T-cell (primary cell): ENCODE measurements around the gene RBM28. TPM values are rescaled to one million over a fixed set of nuclear protein-coding genes. Genes with fewer than 3 reads are reported as not detected.

Source experiments
- ATAC-seq, 4 experiments: fragments of 200-7000 bp in 3 of 4; fragments of 150-1000 bp in 1 of 4; cut with Tn5 transposase; replicated peaks in 1 of 4; 1 replicate in 3 of 4; 2 replicates in 1 of 4; pipeline ENCODE4 v1.10.0; 2021; ENCODE audit warnings: moderate library complexity in 3 of 4, mild to moderate bottlenecking in 2 of 4, moderate number of reproducible peaks in 1 of 4
- CTCF ChIA-PET, 2 donors: fragments of 300-600 bp; sonication (Branson Sonifier 250); formaldehyde crosslinking; loops; one replicate each; lab custom pipeline; 2022; ENCODE audit warnings: antibody characterized with exemption in 2 of 2; lab: Charles Lee
- POLR2A ChIA-PET, 2 donors: fragments of 300-600 bp; sonication (Branson Sonifier 250); formaldehyde crosslinking; loops; one replicate each; lab custom pipeline; 2022; ENCODE audit warnings: antibody characterized with exemption in 2 of 2; lab: Charles Lee
- DNase-seq, 35 experiments: peaks; one replicate each; pipeline versions ENCODE4 v3.0.0 to v3.0.0-alpha.2; 2013 to 2023
- H3K27ac ChIP-seq: one replicate; pipeline ENCODE4 v1.5.1; 2013; ENCODE audit warnings: low read length
- H3K27me3 ChIP-seq, 2 experiments: replicated peaks in 1 of 2; 1 replicate in 1 of 2; 2 replicates in 1 of 2; pipeline versions ENCODE4 v1.6.1 to v1.7.0; 2013; ENCODE audit warnings: low read length in 1 of 2, mixed read lengths in 1 of 2; ENCODE audit not compliant: control insufficient read depth in 2 of 2, insufficient read depth in 2 of 2; ENCODE audit errors: extremely low read depth in 1 of 2
- H3K36me3 ChIP-seq, 2 donors: 1 replicate in 1 of 2; 2 replicates in 1 of 2; pipeline versions ENCODE4 v1.6.1 to v1.7.0; 2013; ENCODE audit warnings: low read length in 1 of 2; ENCODE audit not compliant: control insufficient read depth in 2 of 2, insufficient read depth in 1 of 2; ENCODE audit errors: extremely low read depth in 1 of 2
- H3K4me1 ChIP-seq, 2 experiments: 1 replicate in 1 of 2; 2 replicates in 1 of 2; pipeline versions ENCODE4 v1.6.1 to v1.7.0; 2013; ENCODE audit warnings: low read length in 2 of 2, mixed read lengths in 1 of 2; ENCODE audit not compliant: insufficient read depth in 2 of 2, control insufficient read depth in 1 of 2; ENCODE audit errors: extremely low read depth in 1 of 2
- H3K4me3 ChIP-seq, 2 donors: 1 replicate in 1 of 2; 2 replicates in 1 of 2; pipeline versions ENCODE4 v1.5.1 to v1.7.0; 2013; ENCODE audit warnings: mild to moderate bottlenecking in 2 of 2, low read length in 1 of 2, moderate library complexity in 1 of 2; ENCODE audit not compliant: control insufficient read depth in 1 of 2; ENCODE audit errors: extremely low read depth in 1 of 2
- H3K9me3 ChIP-seq: 2 replicates; pipeline ENCODE4 v1.7.0; 2013
- H3K27ac Mint-ChIP-seq, 2 donors: one replicate each; pipeline ENCODE4 v1.8.0; 2020 to 2021; ENCODE audit warnings: mild to moderate bottlenecking in 2 of 2, mixed read lengths in 2 of 2
- H3K27me3 Mint-ChIP-seq, 2 donors: one replicate each; pipeline ENCODE4 v1.8.0; 2021 to 2022; ENCODE audit warnings: mixed read lengths in 2 of 2
- H3K36me3 Mint-ChIP-seq: one replicate; pipeline ENCODE4 v1.8.0; 2021; ENCODE audit warnings: mixed read lengths
- H3K4me1 Mint-ChIP-seq, 3 donors: one replicate each; pipeline ENCODE4 v1.8.0; 2020 to 2022; ENCODE audit warnings: mixed read lengths in 3 of 3, mild to moderate bottlenecking in 1 of 3
- H3K4me3 Mint-ChIP-seq, 3 donors: one replicate each; pipeline ENCODE4 v1.8.0; 2020 to 2022; ENCODE audit warnings: mild to moderate bottlenecking in 3 of 3, mixed read lengths in 3 of 3, moderate library complexity in 3 of 3
- H3K9me3 Mint-ChIP-seq, 3 donors: one replicate each; pipeline ENCODE4 v1.8.0; 2020 to 2022; ENCODE audit warnings: mixed read lengths in 3 of 3
- WGBS: methylation state at CpG from one replicate; pipeline ENCODE4 v1.1.5; 2013; ENCODE audit warnings: missing lambda C conversion rate; ENCODE audit not compliant: insufficient coverage; 5-methylcytosine and 5-hydroxymethylcytosine counted together
- total RNA-seq, 35 experiments: library from RNA in 6 of 35; stranded (reverse) in 6 of 35; fragments of 120-200 nt in 1 of 35; gene quantifications; one replicate each; pipeline versions ENCODE4 v1.2.1 to v1.2.4 and lab custom pipeline; 2013 to 2026

RBM28 gene
- total RNA-seq, 5 donors from 2014 or later (not counting 1 experiment from before 2014, with no cell fraction given) = 27.3 to 54.3 (median 41.9) TPM

- H3K36me3 Mint-ChIP-seq = no peaks in the 10 kb centered on the region
- H3K27me3 Mint-ChIP-seq = peaks cover 0 to 5% of the 10 kb centered on the region in 2 donors
- peaks cover 0 to 11% of the 10 kb centered on the region in 2 experiments for H3K4me1 ChIP-seq
- H3K27ac ChIP-seq = no peak overlapping the region
- peaks cover 0 to 22% of the 10 kb centered on the region in 2 experiments for H3K27me3 ChIP-seq
- no peak overlapping the region for H3K27ac Mint-ChIP-seq
- H3K4me1 Mint-ChIP-seq = peaks cover 0 to 6% (median 0%) of the 10 kb centered on the region in 3 donors
- ChIA-PET CTCF (interaction anchor here in 1 of 2 donors (0.5 kb wide), 1 partner anchor 16 kb away, joined by 4 read pairs; no protein-coding TSS in a partner anchor), POLR2A (no interaction called here)
- H3K9me3 Mint-ChIP-seq = no peaks in the 10 kb centered on the region
- H3K36me3 ChIP-seq = no peaks in the 10 kb centered on the region
- H3K4me3 Mint-ChIP-seq = no peak overlapping the region
- no peaks in the 10 kb centered on the region for H3K9me3 ChIP-seq
- 82% methylated on average over 1 of the region's 3 CpGs for WGBS
- no peak for DNase-seq
- no peak overlapping the region for H3K4me3 ChIP-seq
- ATAC-seq = no peak
These were observed 40.1 kb upstream of the RBM28 start for GRCh38 chr7:128383776-128384175.

GRCh38 chr7:128381161-128381821 lies 37.6 kb upstream of the RBM28 start:
- no peaks in the 10 kb centered on the region for H3K9me3 ChIP-seq
- ATAC-seq = no peak
- no peaks in the 10 kb centered on the region for H3K27me3 Mint-ChIP-seq
- CTCF ChIA-PET = interaction anchor here (0.7 to 1.2 kb wide), 2 partner anchors 12 to 80 kb away, joined by 3 read pairs; no protein-coding TSS in a partner anchor
- no peaks in the 10 kb centered on the region for H3K9me3 Mint-ChIP-seq
- H3K4me3 ChIP-seq = no peak overlapping the region
- H3K27ac Mint-ChIP-seq = no peak overlapping the region
- H3K4me3 Mint-ChIP-seq = no peak overlapping the region
- H3K4me1 Mint-ChIP-seq = no peaks in the 10 kb centered on the region
- H3K27me3 ChIP-seq = peaks cover 0 to 10% of the 10 kb centered on the region in 2 experiments
- no peak overlapping the region for H3K27ac ChIP-seq
- DNase-seq = peak in 8 of 35 experiments; percentile 16 to 54 (median 19)
- POLR2A ChIA-PET = interaction anchor here in 1 of 2 donors (0.5 kb wide), 1 partner anchor 87 kb away, joined by 3 read pairs; no protein-coding TSS in a partner anchor
- WGBS = 90% methylated on average over 6 of the region's 19 CpGs
- H3K36me3 Mint-ChIP-seq = no peaks in the 10 kb centered on the region
- H3K36me3 ChIP-seq = no peaks in the 10 kb centered on the region
- peaks cover 0 to 3% of the 10 kb centered on the region in 2 experiments for H3K4me1 ChIP-seq

DNA sequence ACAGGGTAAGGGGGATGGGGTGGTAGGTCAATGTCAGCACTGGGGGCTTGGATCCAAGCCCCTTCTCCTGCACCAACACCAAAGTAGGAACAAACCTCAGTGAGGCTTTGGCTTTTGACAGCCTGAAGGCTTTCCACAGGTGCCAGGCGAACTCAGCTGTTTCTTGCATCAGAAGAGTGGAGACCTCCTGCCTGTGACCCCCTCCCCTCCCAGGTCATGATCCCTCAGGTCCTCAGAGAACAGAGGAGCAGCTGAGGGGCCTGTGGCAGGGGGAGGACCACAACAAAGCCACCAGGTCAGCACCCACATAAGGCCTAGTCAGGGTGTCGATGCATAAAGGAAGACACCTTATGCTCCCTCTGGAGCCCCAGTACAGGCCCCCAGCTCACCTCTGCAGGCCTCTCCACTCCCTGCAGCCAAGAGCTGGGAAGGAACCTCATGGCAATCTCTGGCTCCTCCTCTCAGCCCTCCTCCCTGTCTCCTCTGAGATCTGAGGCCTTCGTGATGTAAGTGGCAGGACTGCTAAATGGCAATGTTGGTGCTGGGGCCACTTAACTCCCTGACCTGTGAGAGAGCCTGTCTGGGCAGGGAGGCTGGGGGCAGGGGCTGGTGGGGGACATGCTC lies 36.9 kb upstream of the RBM28 start:
- Histone ChIP-seq H3K27ac (no peak overlapping the region), H3K9me3 (no peaks in the 10 kb centered on the region), H3K27me3 (peaks cover 0 to 10% of the 10 kb centered on the region in 2 experiments), H3K36me3 (no peaks in the 10 kb centered on the region), H3K4me1 (peaks cover 0 to 3% of the 10 kb centered on the region in 2 experiments), H3K4me3 (no peak overlapping the region)
- no peak overlapping the region for H3K27ac Mint-ChIP-seq
- no peaks in the 10 kb centered on the region for H3K36me3 Mint-ChIP-seq
- ChIA-PET POLR2A (no interaction called here), CTCF (interaction anchor here in 1 of 2 donors (1.2 kb wide), 1 partner anchor 81 kb away, joined by 3 read pairs; no protein-coding TSS in a partner anchor)
- H3K4me1 Mint-ChIP-seq = no peaks in the 10 kb centered on the region
- 86% methylated on average over 1 of the region's 3 CpGs for WGBS
- H3K9me3 Mint-ChIP-seq = no peaks in the 10 kb centered on the region
- H3K4me3 Mint-ChIP-seq = no peak overlapping the region
- DNase-seq (no peak), ATAC-seq (no peak)
- no peaks in the 10 kb centered on the region for H3K27me3 Mint-ChIP-seq

- H3K4me3 Mint-ChIP-seq = no peak overlapping the region
- H3K27me3 ChIP-seq = peaks cover 0 to 10% of the 10 kb centered on the region in 2 experiments
- ChIA-PET POLR2A (no interaction called here), CTCF (no interaction called here)
- H3K9me3 Mint-ChIP-seq = no peaks in the 10 kb centered on the region
- H3K4me1 ChIP-seq = peaks cover 0 to 3% of the 10 kb centered on the region in 2 experiments
- no peak for ATAC-seq
- no peaks in the 10 kb centered on the region for H3K9me3 ChIP-seq
- H3K4me3 ChIP-seq = no peak overlapping the region
- H3K36me3 ChIP-seq = no peaks in the 10 kb centered on the region
- H3K27me3 Mint-ChIP-seq = no peaks in the 10 kb centered on the region
- H3K36me3 Mint-ChIP-seq = no peaks in the 10 kb centered on the region
- no peak overlapping the region for H3K27ac Mint-ChIP-seq
- H3K27ac ChIP-seq = no peak overlapping the region
- 80% methylated on average over 4 of the region's 6 CpGs for WGBS
- DNase-seq = no peak
- H3K4me1 Mint-ChIP-seq = no peaks in the 10 kb centered on the region
These were observed 36.3 kb upstream of the RBM28 start for GRCh38 chr7:128379900-128380479.

DNA sequence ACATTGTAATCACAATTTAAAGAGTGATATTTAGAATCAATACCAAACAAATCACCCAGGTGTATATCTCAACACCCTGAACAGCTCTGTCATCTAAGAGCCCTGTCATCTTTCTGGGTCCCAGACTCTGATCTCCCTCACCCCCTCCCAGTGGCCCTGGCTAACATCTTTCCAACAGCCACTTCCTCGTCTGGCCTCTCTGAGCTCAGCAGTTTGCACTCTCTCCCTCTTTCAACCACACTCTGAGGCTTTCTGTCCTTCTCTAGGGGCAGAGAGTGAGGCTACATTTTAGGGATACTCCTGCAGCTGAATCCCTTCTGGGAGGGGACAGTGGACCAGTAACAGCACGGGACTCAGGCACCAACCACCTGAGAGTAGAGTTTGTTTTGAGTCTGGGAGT lies 34.9 kb upstream of the RBM28 start:
- Histone ChIP-seq H3K27me3 (peaks cover 0 to 13% of the 10 kb centered on the region in 2 experiments), H3K4me3 (no peak overlapping the region), H3K9me3 (no peaks in the 10 kb centered on the region), H3K27ac (no peak overlapping the region), H3K36me3 (no peaks in the 10 kb centered on the region), H3K4me1 (peaks cover 0 to 3% of the 10 kb centered on the region in 2 experiments)
- POLR2A ChIA-PET = interaction anchor here in 1 of 2 donors (0.6 kb wide), 1 partner anchor 187 kb away, joined by 4 read pairs; no protein-coding TSS in a partner anchor
- Mint-ChIP-seq H3K4me3 (no peak overlapping the region), H3K4me1 (no peaks in the 10 kb centered on the region), H3K9me3 (no peaks in the 10 kb centered on the region), H3K27ac (no peak overlapping the region), H3K36me3 (no peaks in the 10 kb centered on the region), H3K27me3 (peaks cover 0 to 5% of the 10 kb centered on the region in 2 donors)
- WGBS = 47% methylated on average over 2 of the region's 2 CpGs
- ATAC-seq (no peak), DNase-seq (no peak)
- CTCF ChIA-PET = interaction anchor here in 1 of 2 donors (0.7 to 1.0 kb wide), 2 partner anchors 20 to 31 kb away, joined by 3 to 4 read pairs; no protein-coding TSS in a partner anchor

DNA sequence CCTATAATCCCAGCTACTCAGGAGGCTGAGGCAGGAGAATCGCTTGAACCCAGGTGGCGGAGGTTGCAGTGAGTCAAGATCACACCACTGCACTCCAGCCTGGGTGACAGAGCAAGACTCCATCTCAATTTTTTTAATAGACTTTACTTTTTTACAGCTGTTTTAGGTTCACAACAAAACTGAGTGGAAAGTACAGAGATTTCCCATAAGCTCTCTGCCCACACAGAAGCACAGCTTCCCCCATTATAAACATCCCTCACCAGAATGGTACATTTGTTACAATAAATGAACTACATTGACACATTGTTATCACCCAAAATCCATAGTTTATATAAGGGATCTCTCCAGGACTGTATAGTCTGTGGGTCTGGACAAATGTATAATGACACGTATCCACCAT lies 32.4 kb upstream of the RBM28 start:
- Mint-ChIP-seq H3K4me3 (no peak overlapping the region), H3K9me3 (no peaks in the 10 kb centered on the region), H3K36me3 (no peaks in the 10 kb centered on the region), H3K4me1 (no peaks in the 10 kb centered on the region), H3K27ac (no peak overlapping the region), H3K27me3 (peaks cover 3 to 5% of the 10 kb centered on the region in 2 donors)
- H3K36me3 ChIP-seq = no peaks in the 10 kb centered on the region
- H3K9me3 ChIP-seq = no peaks in the 10 kb centered on the region
- WGBS = 100% methylated on average over 1 of the region's 3 CpGs
- no peak for ATAC-seq
- peaks cover 0 to 1% of the 10 kb centered on the region in 2 experiments for H3K4me1 ChIP-seq
- peaks cover 0 to 15% of the 10 kb centered on the region in 2 experiments for H3K27me3 ChIP-seq
- POLR2A ChIA-PET = interaction anchor here in 1 of 2 donors (0.6 kb wide), 1 partner anchor 463 kb away, joined by 3 read pairs; no protein-coding TSS in a partner anchor
- no peak for DNase-seq
- H3K4me3 ChIP-seq = no peak overlapping the region
- H3K27ac ChIP-seq = no peak overlapping the region
- CTCF ChIA-PET = interaction anchor here (0.6 to 1.7 kb wide), 2 partner anchors 11 to 31 kb away, joined by 3 to 5 read pairs; no protein-coding TSS in a partner anchor
